Activated CD4-positive, alpha-beta T cell treated with anti-CD3 and anti-CD28 coated beads, Interleukin-2, amount 50 U/mL, for 48 hours (primary cell): ENCODE results near the gene UBE2F.
A peak's percentile ranks its signal among the peaks of the same experiment; 100 is the strongest.

Source experiments
- DNase-seq, 2 experiments: peaks; one replicate each; pipeline ENCODE4 v3.0.0-alpha.2; 2020

UBE2F gene

GRCh38 chr2:238082827-238083226, 116.0 kb downstream of the UBE2F start:
- no peak for DNase-seq

- DNase-seq, result no peak
Measured at GRCh38 chr2:238083919-238084318, 117.1 kb downstream of the UBE2F start.

GRCh38 chr2:238084761-238085160, 117.9 kb downstream of the UBE2F start:
- DNase-seq, result peak in 1 of 2 experiments; percentile 1

- no peak for DNase-seq
Measured at GRCh38 chr2:238085899-238086298, 119.1 kb downstream of the UBE2F start.

- no peak for DNase-seq
Measured at GRCh38 chr2:238087211-238087610, 120.4 kb downstream of the UBE2F start.

- no peak for DNase-seq
Measured at GRCh38 chr2:238090887-238091286, 124.1 kb downstream of the UBE2F start.

- DNase-seq, result peak in 1 of 2 experiments; percentile 1
Measured at GRCh38 chr2:238091436-238092060, 124.7 kb downstream of the UBE2F start.
